Neural cell (in vitro differentiated cells): ENCODE results near the gene CNOT2. TPM values are rescaled to one million over a fixed set of nuclear protein-coding genes. Genes with fewer than 3 reads are reported as not detected.

ENCODE experiments used
- H2AFZ ChIP-seq: fragments of 200-600, 300-800 bp; sonication (generic), shearing (Covaris generic); 2 replicates; pipeline ENCODE4 v1.6.0; 2014; ENCODE audit warnings: low read depth, mild to moderate bottlenecking, antibody characterized with exemption, low read length, moderate library complexity
- H3F3A ChIP-seq: fragments of 200-600 bp; shearing (Covaris generic); 2 replicates; pipeline ENCODE4 v1.6.1; 2016; ENCODE audit warnings: mild to moderate bottlenecking, moderate library complexity, mixed read lengths, antibody characterized with exemption, low read length; ENCODE audit not compliant: insufficient read depth, poor library complexity, severe bottlenecking
- H3K27ac ChIP-seq: fragments of 200-600, 300-800 bp; sonication (generic), shearing (Covaris generic); 2 replicates; pipeline ENCODE4 v1.5.1; 2014; ENCODE audit warnings: mild to moderate bottlenecking, low read length, moderate library complexity
- H3K27me3 ChIP-seq: fragments of 300-800, 200-600 bp; sonication (generic), shearing (Covaris generic); 2 replicates; pipeline ENCODE4 v1.6.0; 2014; ENCODE audit warnings: mild to moderate bottlenecking, low read depth, low read length, moderate library complexity; ENCODE audit not compliant: insufficient read depth
- H3K36me3 ChIP-seq: fragments of 300-800, 200-600 bp; sonication (generic), shearing (Covaris generic); 2 replicates; pipeline ENCODE4 v1.5.1; 2014; ENCODE audit warnings: mild to moderate bottlenecking, antibody characterized with exemption, low read length, moderate library complexity; ENCODE audit not compliant: insufficient read depth
- H3K4me2 ChIP-seq: fragments of 300-800, 200-600 bp; sonication (generic), shearing (Covaris generic); 2 replicates; pipeline ENCODE4 v1.6.0; 2014; ENCODE audit warnings: mild to moderate bottlenecking, low read length
- H3K4me3 ChIP-seq: fragments of 300-800, 200-600 bp; sonication (generic), shearing (Covaris generic); 2 replicates; pipeline ENCODE4 v1.5.1; 2014; ENCODE audit warnings: mild to moderate bottlenecking, low read length, moderate library complexity
- H3K79me2 ChIP-seq: fragments of 200-600 bp; shearing (Covaris generic); replicated peaks from 2 replicates; pipeline ENCODE4 v1.6.0; 2014; ENCODE audit warnings: mild to moderate bottlenecking, low read length, moderate library complexity; ENCODE audit not compliant: insufficient read depth
- H3K9ac ChIP-seq: fragments of 300-800, 200-600 bp; sonication (generic), shearing (Covaris generic); 2 replicates; pipeline ENCODE4 v1.6.1; 2016; ENCODE audit warnings: mild to moderate bottlenecking, low read length, mixed read lengths
- H3K9me2 ChIP-seq: fragments of 200-600 bp; shearing (Covaris generic); 2 replicates; pipeline ENCODE4 v1.6.1; 2016; ENCODE audit warnings: mild to moderate bottlenecking, low read length, mixed read lengths; ENCODE audit not compliant: insufficient read depth
- H3K9me3 ChIP-seq: fragments of 200-600, 300-800 bp; sonication (generic), shearing (Covaris generic); 2 replicates; pipeline ENCODE4 v1.6.1; 2016; ENCODE audit warnings: mild to moderate bottlenecking, mixed run types, low read length, moderate library complexity, mixed read lengths
- H4K20me1 ChIP-seq: fragments of 200-600 bp; shearing (Covaris generic); 2 replicates; pipeline ENCODE4 v1.6.1; 2016; ENCODE audit warnings: mild to moderate bottlenecking, mixed run types; ENCODE audit not compliant: insufficient read depth
- CTCF ChIP-seq: fragments of 450-650 bp; IDR thresholded peaks from 2 replicates; pipeline ENCODE4 v1.5.1; 2014; ENCODE audit warnings: antibody characterized with exemption, mild to moderate bottlenecking, moderate library complexity; ENCODE audit not compliant: poor library complexity, severe bottlenecking
- EP300 ChIP-seq: fragments of 450-650 bp; conservative IDR thresholded peaks from 2 replicates; pipeline ENCODE4 v1.6.1; 2014; ENCODE audit warnings: antibody characterized with exemption, mild to moderate bottlenecking, moderate library complexity; ENCODE audit not compliant: poor library complexity, severe bottlenecking
- EZH2 ChIP-seq: fragments of 200-600, 300-800 bp; shearing (Covaris generic), sonication (generic); IDR thresholded peaks from 2 replicates; pipeline ENCODE4 v1.6.1; 2014; ENCODE audit warnings: antibody characterized with exemption, low read length, borderline replicate concordance, mild to moderate bottlenecking; ENCODE audit not compliant: insufficient read depth, poor library complexity, severe bottlenecking
- MXI1 ChIP-seq: fragments of 450-650 bp; conservative IDR thresholded peaks from 2 replicates; pipeline ENCODE4 v1.6.1; 2014; ENCODE audit warnings: antibody characterized with exemption, mild to moderate bottlenecking; ENCODE audit not compliant: poor library complexity, severe bottlenecking
- POLR2AphosphoS5 ChIP-seq: IDR thresholded peaks from 2 replicates; pipeline ENCODE4 v1.6.1; 2012
- RAD21 ChIP-seq: fragments of 450-650 bp; conservative IDR thresholded peaks from 2 replicates; pipeline ENCODE4 v1.6.1; 2014; ENCODE audit warnings: antibody characterized with exemption, mild to moderate bottlenecking, moderate library complexity
- REST ChIP-seq: IDR thresholded peaks from 2 replicates; pipeline ENCODE4 v1.6.1; 2012; ENCODE audit warnings: borderline replicate concordance
- SMC3 ChIP-seq: fragments of 450-650 bp; conservative IDR thresholded peaks from 2 replicates; pipeline ENCODE4 v1.6.1; 2014; ENCODE audit warnings: antibody characterized with exemption, mild to moderate bottlenecking, moderate library complexity; ENCODE audit not compliant: poor library complexity
- polyA plus RNA-seq: library from polyadenylated mRNA; depleted of rRNA; stranded (reverse); fragments of >200 nt; gene quantifications from 2 replicates; pipeline ENCODE4 v1.2.3, GENCODE V29; 2014

Gene CNOT2
- polyA plus RNA-seq, 1 donor from 2014 or later = 158 TPM

GRCh38 chr12:70268972-70269371 is 25.7 kb downstream of the CNOT2 start (continued):
- no peak for TF ChIP-seq CTCF

GRCh38 chr12:70270108-70270507 is 26.9 kb downstream of the CNOT2 start:
- no peak for TF ChIP-seq MXI1
- no peak for TF ChIP-seq EP300
- TF ChIP-seq RAD21 = no peak
- TF ChIP-seq CTCF = no peak
- TF ChIP-seq SMC3 = no peak
- no peaks in the 10 kb centered on the region for H3K27me3 ChIP-seq
- no peak overlapping the region for H3K4me2 ChIP-seq
- no peaks in the 10 kb centered on the region for H3F3A ChIP-seq
- peaks cover 95% of the 10 kb centered on the region for H3K79me2 ChIP-seq
- H3K36me3 ChIP-seq = no peaks in the 10 kb centered on the region
- no peaks in the 10 kb centered on the region for H3K9me2 ChIP-seq
- no peak overlapping the region for H3K9ac ChIP-seq
- no peaks in the 10 kb centered on the region for H3K9me3 ChIP-seq
- no peak overlapping the region for H2AFZ ChIP-seq
- H4K20me1 ChIP-seq = no peaks in the 10 kb centered on the region
- H3K4me3 ChIP-seq = no peak overlapping the region
- H3K27ac ChIP-seq = no peak overlapping the region

GRCh38 chr12:70271025-70271424 is 27.8 kb downstream of the CNOT2 start:
- no peak overlapping the region for H3K27ac ChIP-seq
- no peak overlapping the region for H3K9ac ChIP-seq
- no peak overlapping the region for H3K4me2 ChIP-seq
- no peaks in the 10 kb centered on the region for H3F3A ChIP-seq
- no peak overlapping the region for H3K4me3 ChIP-seq
- no peaks in the 10 kb centered on the region for H3K9me2 ChIP-seq
- H3K27me3 ChIP-seq = no peaks in the 10 kb centered on the region
- no peak overlapping the region for H2AFZ ChIP-seq
- H3K9me3 ChIP-seq = no peaks in the 10 kb centered on the region
- TF ChIP-seq RAD21 (no peak), POLR2AphosphoS5 (no peak), SMC3 (no peak), MXI1 (no peak), CTCF (no peak), EP300 (no peak), REST (no peak), EZH2 (no peak)
- H3K79me2 ChIP-seq = peaks cover 95% of the 10 kb centered on the region
- no peaks in the 10 kb centered on the region for H3K36me3 ChIP-seq
- no peaks in the 10 kb centered on the region for H4K20me1 ChIP-seq
